ENCODE measurements around the gene RPEL1. TPM values are rescaled to one million over a fixed set of nuclear protein-coding genes. Genes with fewer than 3 reads are reported as not detected.

The RPEL1 gene
- polyA plus RNA-seq, 1 donor from 2014 or later = not detected

GRCh38 chr10:103197903-103198302 lies 47.8 kb upstream of the RPEL1 start:
- no peaks in the 10 kb centered on the region for H3F3A ChIP-seq (ENCODE audit: insufficient read depth, low read length, poor library complexity, severe bottlenecking)
- no peaks in the 10 kb centered on the region for H3K9me3 ChIP-seq (ENCODE audit: low read length)
- no peaks in the 10 kb centered on the region for H3K9me2 ChIP-seq (ENCODE audit: insufficient read depth, low read length)
- H3K27me3 ChIP-seq (ENCODE audit: insufficient read depth, low read depth, low read length) = no peaks in the 10 kb centered on the region
- no peak overlapping the region for H3K4me2 ChIP-seq (ENCODE audit: low read length)
- H3K9ac ChIP-seq (ENCODE audit: low read length) = no peak overlapping the region
- H4K20me1 ChIP-seq (ENCODE audit: insufficient read depth) = no peaks in the 10 kb centered on the region
- no peaks in the 10 kb centered on the region for H3K79me2 ChIP-seq (replicated peaks; ENCODE audit: insufficient read depth, low read length)
- no peak overlapping the region for H2AFZ ChIP-seq (ENCODE audit: low read depth, low read length)
- no peak overlapping the region for H3K27ac ChIP-seq (ENCODE audit: low read length)
- TF ChIP-seq TAF1 (IDR thresholded peaks at IDR 0.05; ENCODE audit: low read depth) = no peak
- TF ChIP-seq REST (IDR thresholded peaks at IDR 0.05; ENCODE audit: borderline replicate concordance) = no peak
- no peak for TF ChIP-seq EZH2 (IDR thresholded peaks at IDR 0.05; ENCODE audit: borderline replicate concordance, insufficient read depth, low read length, poor library complexity, severe bottlenecking)
- no peak for TF ChIP-seq RAD21 (conservative IDR thresholded peaks at IDR 0.05)
- TF ChIP-seq SMC3 (conservative IDR thresholded peaks at IDR 0.05; ENCODE audit: poor library complexity) = no peak
- TF ChIP-seq MXI1 (conservative IDR thresholded peaks at IDR 0.05; ENCODE audit: poor library complexity, severe bottlenecking) = no peak
- TF ChIP-seq, protein P1, sequence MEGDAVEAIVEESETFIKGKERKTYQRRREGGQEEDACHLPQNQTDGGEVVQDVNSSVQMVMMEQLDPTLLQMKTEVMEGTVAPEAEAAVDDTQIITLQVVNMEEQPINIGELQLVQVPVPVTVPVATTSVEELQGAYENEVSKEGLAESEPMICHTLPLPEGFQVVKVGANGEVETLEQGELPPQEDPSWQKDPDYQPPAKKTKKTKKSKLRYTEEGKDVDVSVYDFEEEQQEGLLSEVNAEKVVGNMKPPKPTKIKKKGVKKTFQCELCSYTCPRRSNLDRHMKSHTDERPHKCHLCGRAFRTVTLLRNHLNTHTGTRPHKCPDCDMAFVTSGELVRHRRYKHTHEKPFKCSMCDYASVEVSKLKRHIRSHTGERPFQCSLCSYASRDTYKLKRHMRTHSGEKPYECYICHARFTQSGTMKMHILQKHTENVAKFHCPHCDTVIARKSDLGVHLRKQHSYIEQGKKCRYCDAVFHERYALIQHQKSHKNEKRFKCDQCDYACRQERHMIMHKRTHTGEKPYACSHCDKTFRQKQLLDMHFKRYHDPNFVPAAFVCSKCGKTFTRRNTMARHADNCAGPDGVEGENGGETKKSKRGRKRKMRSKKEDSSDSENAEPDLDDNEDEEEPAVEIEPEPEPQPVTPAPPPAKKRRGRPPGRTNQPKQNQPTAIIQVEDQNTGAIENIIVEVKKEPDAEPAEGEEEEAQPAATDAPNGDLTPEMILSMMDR (IDR thresholded peaks at IDR 0.05; ENCODE audit: poor library complexity, severe bottlenecking) = no peak
- TF ChIP-seq POLR2AphosphoS5 (IDR thresholded peaks at IDR 0.05) = no peak
- TF ChIP-seq EP300 (conservative IDR thresholded peaks at IDR 0.05; ENCODE audit: poor library complexity, severe bottlenecking) = no peak
- H3K4me3 ChIP-seq (ENCODE audit: low read length) = no peak overlapping the region
- H3K36me3 ChIP-seq (ENCODE audit: insufficient read depth, low read length) = no peaks in the 10 kb centered on the region

- TF ChIP-seq EP300 (conservative IDR thresholded peaks at IDR 0.05; ENCODE audit: poor library complexity, severe bottlenecking) (no peak), RAD21 (conservative IDR thresholded peaks at IDR 0.05) (no peak), REST (IDR thresholded peaks at IDR 0.05; ENCODE audit: borderline replicate concordance) (no peak), POLR2AphosphoS5 (IDR thresholded peaks at IDR 0.05) (no peak), SMC3 (conservative IDR thresholded peaks at IDR 0.05; ENCODE audit: poor library complexity) (no peak), MXI1 (conservative IDR thresholded peaks at IDR 0.05; ENCODE audit: poor library complexity, severe bottlenecking) (no peak)
- H3K4me2 ChIP-seq (ENCODE audit: low read length) = no peak overlapping the region
- no peak overlapping the region for H3K9ac ChIP-seq (ENCODE audit: low read length)
- H3K4me3 ChIP-seq (ENCODE audit: low read length) = no peak overlapping the region
- H3K27me3 ChIP-seq (ENCODE audit: insufficient read depth, low read depth, low read length) = no peaks in the 10 kb centered on the region
- H3K79me2 ChIP-seq (replicated peaks; ENCODE audit: insufficient read depth, low read length) = no peaks in the 10 kb centered on the region
- no peaks in the 10 kb centered on the region for H3K36me3 ChIP-seq (ENCODE audit: insufficient read depth, low read length)
- no peaks in the 10 kb centered on the region for H3K9me3 ChIP-seq (ENCODE audit: low read length)
- H3K27ac ChIP-seq (ENCODE audit: low read length) = no peak overlapping the region
- H4K20me1 ChIP-seq (ENCODE audit: insufficient read depth) = no peaks in the 10 kb centered on the region
- no peak overlapping the region for H2AFZ ChIP-seq (ENCODE audit: low read depth, low read length)
- no peaks in the 10 kb centered on the region for H3K9me2 ChIP-seq (ENCODE audit: insufficient read depth, low read length)
- no peaks in the 10 kb centered on the region for H3F3A ChIP-seq (ENCODE audit: insufficient read depth, low read length, poor library complexity, severe bottlenecking)
Measured at GRCh38 chr10:103198648-103199047, 47.0 kb upstream of the RPEL1 start.
